ENCODE measurements around the gene F2RL2.

DNA sequence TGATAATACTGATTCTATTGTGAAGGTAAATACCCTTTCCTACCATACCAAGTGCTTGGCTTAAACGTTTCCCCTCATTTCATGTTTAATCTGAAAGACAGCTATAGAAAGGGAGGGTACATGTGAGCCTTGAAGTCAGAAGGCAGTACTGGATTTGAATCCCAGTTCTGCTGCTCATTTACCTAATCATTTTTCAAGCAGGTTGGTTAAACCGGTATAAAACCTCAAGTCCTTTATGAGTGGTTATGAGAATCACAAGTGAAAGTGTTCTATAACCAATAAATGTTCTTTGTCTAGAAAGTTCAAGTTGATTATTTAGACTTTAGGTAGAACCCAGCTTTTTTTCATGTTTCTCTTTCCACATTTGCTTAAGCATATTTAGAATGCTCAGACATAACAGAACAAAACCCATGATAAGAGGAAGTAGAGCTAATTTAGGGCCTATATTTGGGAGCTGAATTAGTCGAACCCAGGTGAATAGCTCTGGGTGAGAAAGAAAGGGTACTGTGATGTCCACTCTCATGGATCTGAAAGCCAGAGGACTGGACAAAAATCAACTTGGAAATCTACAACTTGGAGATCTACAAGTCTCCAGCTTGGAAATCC, 29.7 kb upstream of the F2RL2 start:
- TF ChIP-seq, protein P1, sequence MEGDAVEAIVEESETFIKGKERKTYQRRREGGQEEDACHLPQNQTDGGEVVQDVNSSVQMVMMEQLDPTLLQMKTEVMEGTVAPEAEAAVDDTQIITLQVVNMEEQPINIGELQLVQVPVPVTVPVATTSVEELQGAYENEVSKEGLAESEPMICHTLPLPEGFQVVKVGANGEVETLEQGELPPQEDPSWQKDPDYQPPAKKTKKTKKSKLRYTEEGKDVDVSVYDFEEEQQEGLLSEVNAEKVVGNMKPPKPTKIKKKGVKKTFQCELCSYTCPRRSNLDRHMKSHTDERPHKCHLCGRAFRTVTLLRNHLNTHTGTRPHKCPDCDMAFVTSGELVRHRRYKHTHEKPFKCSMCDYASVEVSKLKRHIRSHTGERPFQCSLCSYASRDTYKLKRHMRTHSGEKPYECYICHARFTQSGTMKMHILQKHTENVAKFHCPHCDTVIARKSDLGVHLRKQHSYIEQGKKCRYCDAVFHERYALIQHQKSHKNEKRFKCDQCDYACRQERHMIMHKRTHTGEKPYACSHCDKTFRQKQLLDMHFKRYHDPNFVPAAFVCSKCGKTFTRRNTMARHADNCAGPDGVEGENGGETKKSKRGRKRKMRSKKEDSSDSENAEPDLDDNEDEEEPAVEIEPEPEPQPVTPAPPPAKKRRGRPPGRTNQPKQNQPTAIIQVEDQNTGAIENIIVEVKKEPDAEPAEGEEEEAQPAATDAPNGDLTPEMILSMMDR (conservative IDR thresholded peaks at IDR 0.05 in 1 of 2, IDR thresholded peaks at IDR 0.05 in 1 of 2; ENCODE audit: extremely low read depth in 1 of 2, insufficient read depth in 1 of 2, low read depth in 1 of 2, low read length in 2 of 2), result no peak
- TF ChIP-seq EZH2 (IDR thresholded peaks at IDR 0.05; ENCODE audit: borderline replicate concordance, low read length), result no peak
